Activated naive CD8-positive, alpha-beta T cell treated with anti-CD3 and anti-CD28 coated beads, Interleukin-2, amount 50 U/mL, for 16 hours (primary cell): Measurements from ENCODE around the gene REELD1.

Source experiments
- DNase-seq: peaks from one replicate; pipeline ENCODE4 v3.0.0-alpha.2; 2020; ENCODE audit warnings: low read depth, low spot score

The REELD1 gene

GRCh38 chr4:146265950-146266490 is 51.7 kb downstream of the REELD1 start:
- DNase-seq = no peak

GRCh38 chr4:146267826-146268225 is 53.5 kb downstream of the REELD1 start:
- DNase-seq = no peak

GRCh38 chr4:146269228-146269653 is 54.9 kb downstream of the REELD1 start:
- DNase-seq = no peak

GRCh38 chr4:146271466-146271865 is 57.1 kb downstream of the REELD1 start:
- no peak for DNase-seq

GRCh38 chr4:146273204-146273901 is 59.0 kb downstream of the REELD1 start:
- no peak for DNase-seq

GRCh38 chr4:146274774-146275173 is 60.4 kb downstream of the REELD1 start:
- DNase-seq = no peak

GRCh38 chr4:146275370-146275769 is 61.0 kb downstream of the REELD1 start:
- no peak for DNase-seq

GRCh38 chr4:146278986-146279385 is 64.6 kb downstream of the REELD1 start:
- no peak for DNase-seq
